Testis (tissue), 3 donors: ENCODE measurements around the gene TM4SF5. TPM values are rescaled to one million over a fixed set of nuclear protein-coding genes. Genes with fewer than 3 reads are reported as not detected.

Experiments used
- DNase-seq: peaks from one replicate; pipeline ENCODE4 v3.0.0-alpha.2; 2019
- H3K27ac ChIP-seq, 2 donors: fragments of 200-600 bp; sonication (generic); one replicate each; pipeline ENCODE4 v1.5.1; 2019
- H3K27me3 ChIP-seq: fragments of 200-600 bp; sonication (generic); one replicate; pipeline ENCODE4 v1.5.1; 2019
- H3K36me3 ChIP-seq: fragments of 200-600 bp; sonication (generic); one replicate; pipeline ENCODE4 v1.5.1; 2017; ENCODE audit warnings: low read depth; ENCODE audit errors: missing control alignments
- H3K4me1 ChIP-seq: fragments of 200-600 bp; sonication (generic); one replicate; pipeline ENCODE4 v1.5.1; 2019
- H3K4me3 ChIP-seq, 2 donors: fragments of 200-600 bp; sonication (generic); one replicate each; pipeline ENCODE4 v1.5.1; 2017 to 2019
- H3K9me3 ChIP-seq: fragments of 200-600 bp; sonication (generic); one replicate; pipeline ENCODE4 v1.5.1; 2017
- POLR2A ChIP-seq: fragments of 450-650 bp; IDR thresholded peaks from one replicate; pipeline ENCODE4 v1.6.1; 2017; ENCODE audit warnings: antibody characterized with exemption, mild to moderate bottlenecking, moderate library complexity
- WGBS, 2 donors: methylation state at CpG; one replicate each; pipeline ENCODE4 v1.1.5; 2018; 5-methylcytosine and 5-hydroxymethylcytosine counted together
- intact Hi-C: fragments of 100-400 bp; cut with DNase I; formaldehyde crosslinking; loops from one replicate; pipeline ENCODE4 v1.15.1; 2023; ENCODE audit warnings: low total_unique reads
- polyA plus RNA-seq: library from polyadenylated mRNA; stranded (reverse); fragments of 350-450 nt; fragmentation: Illumina TruSeq; extraction: RNeasy Lipid Tissue Mini Kit (QIAGEN cat#74804); gene quantifications from one replicate; pipeline ENCODE4 v1.2.3, GENCODE V29; 2014; ENCODE audit warnings: low read depth, low replicate concordance; ENCODE audit not compliant: insufficient read depth
- total RNA-seq, 2 donors: library from RNA; depleted of rRNA; stranded (reverse); fragments of >200 nt; gene quantifications; one replicate each; pipeline ENCODE4 v1.2.3, GENCODE V29; 2016
- TF ChIP-seq, protein P1 (sequence below), 3 experiments: fragments of 450-650 bp in 2 of 3; fragments of 200-600 bp in 1 of 3; sonication (generic) in 1 of 3; IDR thresholded peaks; one replicate each; pipeline ENCODE4 v1.5.1; 2016 to 2019; ENCODE audit warnings: antibody characterized with exemption in 3 of 3, mild to moderate bottlenecking in 2 of 3, moderate library complexity in 1 of 3

TM4SF5 gene
- total and polyA plus RNA-seq, 3 donors from 2014 or later, result 1.5 TPM; not detected in 2

DNA sequence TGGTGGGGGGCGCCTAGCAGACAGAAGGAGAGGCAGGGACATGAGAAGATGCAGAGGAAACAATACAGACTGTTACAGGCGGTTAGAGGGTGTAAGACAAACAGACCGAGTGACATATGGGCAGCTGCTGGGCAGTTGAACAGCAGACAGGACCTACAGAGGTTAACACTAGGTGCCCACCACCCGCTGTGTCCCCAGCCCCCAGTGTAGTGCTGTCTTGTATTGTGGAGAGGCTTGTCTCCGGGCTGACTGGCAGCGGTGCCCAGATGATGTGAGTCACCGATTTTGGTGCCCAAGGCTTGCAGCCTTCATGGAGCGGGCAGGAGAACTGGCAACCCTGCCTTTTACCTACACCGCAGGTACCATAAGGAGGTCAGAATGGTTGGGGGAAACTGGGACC lies 29.6 kb upstream of the TM4SF5 start:
- Histone ChIP-seq H3K27ac (no peak overlapping the region), H3K4me1 (no peaks in the 10 kb centered on the region), H3K27me3 (no peaks in the 10 kb centered on the region), H3K36me3 (no peaks in the 10 kb centered on the region), H3K4me3 (no peak overlapping the region), H3K9me3 (no peaks in the 10 kb centered on the region)
- no peak for TF ChIP-seq POLR2A
- TF ChIP-seq, protein P1, sequence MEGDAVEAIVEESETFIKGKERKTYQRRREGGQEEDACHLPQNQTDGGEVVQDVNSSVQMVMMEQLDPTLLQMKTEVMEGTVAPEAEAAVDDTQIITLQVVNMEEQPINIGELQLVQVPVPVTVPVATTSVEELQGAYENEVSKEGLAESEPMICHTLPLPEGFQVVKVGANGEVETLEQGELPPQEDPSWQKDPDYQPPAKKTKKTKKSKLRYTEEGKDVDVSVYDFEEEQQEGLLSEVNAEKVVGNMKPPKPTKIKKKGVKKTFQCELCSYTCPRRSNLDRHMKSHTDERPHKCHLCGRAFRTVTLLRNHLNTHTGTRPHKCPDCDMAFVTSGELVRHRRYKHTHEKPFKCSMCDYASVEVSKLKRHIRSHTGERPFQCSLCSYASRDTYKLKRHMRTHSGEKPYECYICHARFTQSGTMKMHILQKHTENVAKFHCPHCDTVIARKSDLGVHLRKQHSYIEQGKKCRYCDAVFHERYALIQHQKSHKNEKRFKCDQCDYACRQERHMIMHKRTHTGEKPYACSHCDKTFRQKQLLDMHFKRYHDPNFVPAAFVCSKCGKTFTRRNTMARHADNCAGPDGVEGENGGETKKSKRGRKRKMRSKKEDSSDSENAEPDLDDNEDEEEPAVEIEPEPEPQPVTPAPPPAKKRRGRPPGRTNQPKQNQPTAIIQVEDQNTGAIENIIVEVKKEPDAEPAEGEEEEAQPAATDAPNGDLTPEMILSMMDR (IDR thresholded peaks at IDR 0.05), result no peak
- intact Hi-C loops, result no loop called here
- WGBS, 2 donors, result 94 to 95% methylated on average over 9 of the region's 9 CpGs
- DNase-seq, result no peak

DNA sequence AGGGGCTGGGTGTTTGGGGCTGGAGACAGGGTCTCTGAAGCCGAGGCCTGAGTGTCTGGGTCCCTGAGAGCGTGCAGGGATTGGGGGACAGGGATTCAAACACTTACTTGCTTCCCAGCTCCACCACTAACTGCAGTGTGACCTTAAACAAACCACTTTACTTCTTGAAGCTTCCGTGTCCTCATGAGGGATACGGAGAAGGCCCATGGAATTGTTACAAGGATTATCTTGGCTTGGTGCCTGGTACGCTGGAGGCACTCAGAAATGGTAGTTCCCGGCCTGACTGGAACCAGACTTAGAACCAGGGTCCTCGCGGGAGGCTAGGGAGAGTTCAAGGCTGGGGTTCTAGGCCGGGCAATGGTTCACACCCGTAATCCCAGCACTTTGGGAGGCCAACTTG lies 29.1 kb upstream of the TM4SF5 start:
- Histone ChIP-seq H3K27me3 (no peaks in the 10 kb centered on the region), H3K4me3 (no peak overlapping the region), H3K4me1 (no peaks in the 10 kb centered on the region), H3K9me3 (no peaks in the 10 kb centered on the region), H3K27ac (no peak overlapping the region), H3K36me3 (no peaks in the 10 kb centered on the region)
- DNase-seq, result no peak
- 60 to 68% methylated on average over 9 to 10 of the region's 10 CpGs for WGBS, 2 donors
- TF ChIP-seq, protein P1 (IDR thresholded peaks at IDR 0.05), result no peak
- no peak for TF ChIP-seq POLR2A
- intact Hi-C loops, result no loop called here

DNA sequence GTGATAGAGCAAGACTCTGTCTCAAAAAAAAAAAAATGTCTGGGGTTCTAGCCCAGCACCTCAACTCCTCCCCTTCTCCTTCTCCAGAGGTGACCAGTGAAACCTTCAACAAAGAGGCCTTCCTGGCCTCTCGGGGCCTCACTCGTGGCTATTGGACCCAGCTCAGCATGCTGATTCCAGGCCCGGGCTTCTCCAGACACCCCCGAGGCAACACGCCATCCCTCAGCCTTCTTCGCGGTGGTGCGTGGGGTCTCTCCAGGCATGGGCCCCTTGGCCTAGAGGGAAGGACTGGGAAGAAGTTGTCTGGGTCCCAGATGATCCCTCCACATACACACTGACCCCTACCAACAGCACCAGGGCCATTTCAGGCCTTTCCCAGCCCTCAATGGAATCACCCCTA lies 28.5 kb upstream of the TM4SF5 start:
- no peak for TF ChIP-seq POLR2A
- TF ChIP-seq, protein P1 (IDR thresholded peaks at IDR 0.05), result no peak
- Histone ChIP-seq H3K27ac (no peak overlapping the region), H3K4me1 (no peaks in the 10 kb centered on the region), H3K4me3 (no peak overlapping the region), H3K9me3 (no peaks in the 10 kb centered on the region), H3K36me3 (no peaks in the 10 kb centered on the region), H3K27me3 (no peaks in the 10 kb centered on the region)
- WGBS, 2 donors, result 92 to 93% methylated on average over 8 of the region's 8 CpGs
- DNase-seq, result no peak
- intact Hi-C loops, result no loop called here

DNA sequence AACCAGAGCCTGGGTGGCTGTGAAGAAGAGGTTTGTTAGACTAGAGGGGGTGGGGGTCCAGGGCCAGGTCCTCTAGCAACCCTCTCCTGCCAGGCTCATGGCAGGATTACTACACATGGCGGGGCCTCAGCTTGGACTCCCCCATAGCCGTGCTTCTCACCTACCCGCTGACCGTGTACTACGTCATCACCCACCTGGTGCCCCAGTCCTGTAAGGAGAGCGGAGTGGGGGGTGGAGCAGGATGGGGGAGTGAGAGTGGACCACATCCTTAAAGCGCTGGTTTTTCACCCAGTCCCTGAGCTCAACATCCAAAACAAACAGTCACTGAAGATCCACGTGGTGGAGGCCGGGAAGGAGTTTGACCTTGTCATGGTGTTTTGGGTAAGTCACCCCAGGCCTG lies 27.8 kb upstream of the TM4SF5 start:
- H3K4me3 ChIP-seq, result no peak overlapping the region
- H3K4me1 ChIP-seq, result no peaks in the 10 kb centered on the region
- TF ChIP-seq, protein P1 (IDR thresholded peaks at IDR 0.05), result no peak
- no peak for TF ChIP-seq POLR2A
- no peak for DNase-seq
- H3K36me3 ChIP-seq, result no peaks in the 10 kb centered on the region
- intact Hi-C loops, result no loop called here
- no peak overlapping the region for H3K27ac ChIP-seq
- H3K27me3 ChIP-seq, result no peaks in the 10 kb centered on the region
- H3K9me3 ChIP-seq, result no peaks in the 10 kb centered on the region
- 81 to 89% methylated on average over 8 to 9 of the region's 9 CpGs for WGBS, 2 donors
